ENCODE data around the gene RBCK1.

Gene RBCK1

GRCh38 chr20:401682-402495, 6.2 kb upstream of the RBCK1 start:
- no peak overlapping the region for H3K4me3 ChIP-seq (ENCODE audit: low read depth, low read length)
- DNase-seq (ENCODE audit: low read depth, low spot score), result no peak
- ChIA-PET CTCF (interaction anchor here (1.2 to 2.3 kb wide), 4 partner anchors 11 to 48 kb away, joined by 3 to 6 read pairs (median 4); no protein-coding TSS in a partner anchor), POLR2A (interaction anchor here (1.3 kb wide), 2 partner anchors 8 to 21 kb away, joined by 4 to 5 read pairs; partner anchors contain the start of gene TRIB3)
- TF ChIP-seq CTCF (IDR thresholded peaks at IDR 0.05; ENCODE audit: insufficient read depth, low read length, missing control alignments), result no peak

- no peak overlapping the region for H3K4me3 ChIP-seq (ENCODE audit: low read depth, low read length)
- POLR2A ChIA-PET, result interaction anchor here (0.9 to 1.3 kb wide), 2 partner anchors 19 to 22 kb away, joined by 4 read pairs; partner anchors contain the start of gene TRIB3
- no peak for TF ChIP-seq CTCF (IDR thresholded peaks at IDR 0.05; ENCODE audit: insufficient read depth, low read length, missing control alignments)
- no peak for DNase-seq (ENCODE audit: low read depth, low spot score)
- CTCF ChIA-PET, result interaction anchor here (1.2 kb wide), 2 partner anchors 15 to 49 kb away, joined by 3 read pairs; no protein-coding TSS in a partner anchor
Observed at GRCh38 chr20:402496-402885, 5.6 kb upstream of the RBCK1 start.

GRCh38 chr20:402898-403581, 5.1 kb upstream of the RBCK1 start:
- POLR2A ChIA-PET, result interaction anchor here (0.9 to 1.3 kb wide), 2 partner anchors 19 to 22 kb away, joined by 4 read pairs; partner anchors contain the start of gene TRIB3
- no peak for TF ChIP-seq CTCF (IDR thresholded peaks at IDR 0.05; ENCODE audit: insufficient read depth, low read length, missing control alignments)
- DNase-seq (ENCODE audit: low read depth, low spot score), result no peak
- CTCF ChIA-PET, result interaction anchor here (1.2 kb wide), 2 partner anchors 16 to 49 kb away, joined by 3 read pairs; no protein-coding TSS in a partner anchor
- H3K4me3 ChIP-seq (ENCODE audit: low read depth, low read length), result no peak overlapping the region

- POLR2A ChIA-PET, result no interaction called here
- TF ChIP-seq CTCF (IDR thresholded peaks at IDR 0.05; ENCODE audit: insufficient read depth, low read length, missing control alignments), result no peak
- H3K4me3 ChIP-seq (ENCODE audit: low read depth, low read length), result no peak overlapping the region
- CTCF ChIA-PET, result interaction anchor here (1.2 to 1.5 kb wide), 2 partner anchors 16 to 49 kb away, joined by 3 read pairs; no protein-coding TSS in a partner anchor
- DNase-seq (ENCODE audit: low read depth, low spot score), result no peak
Observed at GRCh38 chr20:403582-403957, 4.5 kb upstream of the RBCK1 start.

- ChIA-PET CTCF (interaction anchor here (1.4 to 1.5 kb wide), 2 partner anchors 49 to 50 kb away, joined by 3 read pairs; no protein-coding TSS in a partner anchor), POLR2A (no interaction called here)
- H3K4me3 ChIP-seq (ENCODE audit: low read depth, low read length), result no peak overlapping the region
- no peak for TF ChIP-seq CTCF (IDR thresholded peaks at IDR 0.05; ENCODE audit: insufficient read depth, low read length, missing control alignments)
- no peak for DNase-seq (ENCODE audit: low read depth, low spot score)
Observed at GRCh38 chr20:404088-404487, 4.0 kb upstream of the RBCK1 start.

All from AG04449 (cell line).